K562 (cell line): ENCODE results near the gene DLL4. TPM values are rescaled to one million over a fixed set of nuclear protein-coding genes. Genes with fewer than 3 reads are reported as not detected.

Experiments used
- CHD4 ChIP-seq: fragments of 200-600 bp; sonication (generic); IDR thresholded peaks from 3 replicates; pipeline ENCODE4 v1.6.1; 2012; ENCODE audit warnings: low read depth, mild to moderate bottlenecking, mixed read lengths, low read length, inconsistent platforms; ENCODE audit not compliant: insufficient read depth, insufficient replicate concordance, poor library complexity, severe bottlenecking
- CTBP1 ChIP-seq: fragments of 450-650 bp; IDR thresholded peaks from 2 replicates; pipeline ENCODE4 v1.6.1; 2016; ENCODE audit warnings: borderline replicate concordance
- L3MBTL2 ChIP-seq: fragments of 450-650 bp; IDR thresholded peaks from 2 replicates; pipeline ENCODE4 v1.6.1; 2016; ENCODE audit warnings: mild to moderate bottlenecking, moderate library complexity
- PHF8 ChIP-seq: fragments of 200-600 bp; sonication (generic); IDR thresholded peaks from 2 replicates; pipeline ENCODE4 v1.6.1; 2012; ENCODE audit warnings: mixed run types, mild to moderate bottlenecking, inconsistent platforms, low read length, moderate library complexity, borderline replicate concordance
- SMC3 ChIP-seq: conservative IDR thresholded peaks from 2 replicates; pipeline ENCODE4 v1.6.1; 2011; ENCODE audit warnings: low read depth, low read length, improper control_type of control experiment; ENCODE audit not compliant: insufficient read depth
- ZNF146 ChIP-seq: IDR thresholded peaks from one replicate; pipeline ENCODE4 v1.6.1; 2018; ENCODE audit warnings: missing compliant biosample characterization; ENCODE audit not compliant: unreplicated experiment
- ZNF780A ChIP-seq: fragments of 250-450 bp; sonication (Bioruptor Pico); IDR thresholded peaks from 2 replicates; pipeline ENCODE4 v1.5.0; 2021; ENCODE audit warnings: mild to moderate bottlenecking
- polyA plus RNA-seq, 8 experiments: library from polyadenylated mRNA; depleted of rRNA in 4 of 8; stranded (reverse) in 5 of 8; unstranded in 3 of 8; fragments of >200 nt; fragmentation: Nextera tagmentation in 2 of 8; fragmentation: Illumina TruSeq in 1 of 8; extraction: Ambion mirVana in 2 of 8; extraction: Trizol in 1 of 8; gene quantifications; 2 replicates each; pipeline versions ENCODE4 v1.2.1 to v1.2.3, GENCODE V29; 2011 to 2014; ENCODE audit warnings: inconsistent platforms in 1 of 8, missing spikeins in 1 of 8
- total RNA-seq, 7 experiments: library from RNA; depleted of rRNA in 6 of 7; stranded (reverse); fragments of >200 nt in 6 of 7; fragmentation: Illumina TruSeq in 2 of 7; extraction: Trizol in 2 of 7; gene quantifications; 2 replicates each; pipeline versions ENCODE4 v1.2.1 to v1.2.3, GENCODE V29; 2011 to 2021; ENCODE audit warnings: low replicate concordance in 1 of 7
- TF ChIP-seq, protein P1 (sequence below): sonication (generic); formaldehyde crosslinking; IDR thresholded peaks from 2 replicates; pipeline ENCODE4 v1.8.0; 2022; ENCODE audit warnings: missing genetic modification reagents, mild to moderate bottlenecking, moderate library complexity, borderline replicate concordance

The DLL4 gene
- total and polyA plus RNA-seq, 9 of the 15 experiments (the other 6 are each of a cell fraction or from before 2014, with no cell fraction given) = 0.04 to 1.1 (median 0.41) TPM; not detected in 1

DNA sequence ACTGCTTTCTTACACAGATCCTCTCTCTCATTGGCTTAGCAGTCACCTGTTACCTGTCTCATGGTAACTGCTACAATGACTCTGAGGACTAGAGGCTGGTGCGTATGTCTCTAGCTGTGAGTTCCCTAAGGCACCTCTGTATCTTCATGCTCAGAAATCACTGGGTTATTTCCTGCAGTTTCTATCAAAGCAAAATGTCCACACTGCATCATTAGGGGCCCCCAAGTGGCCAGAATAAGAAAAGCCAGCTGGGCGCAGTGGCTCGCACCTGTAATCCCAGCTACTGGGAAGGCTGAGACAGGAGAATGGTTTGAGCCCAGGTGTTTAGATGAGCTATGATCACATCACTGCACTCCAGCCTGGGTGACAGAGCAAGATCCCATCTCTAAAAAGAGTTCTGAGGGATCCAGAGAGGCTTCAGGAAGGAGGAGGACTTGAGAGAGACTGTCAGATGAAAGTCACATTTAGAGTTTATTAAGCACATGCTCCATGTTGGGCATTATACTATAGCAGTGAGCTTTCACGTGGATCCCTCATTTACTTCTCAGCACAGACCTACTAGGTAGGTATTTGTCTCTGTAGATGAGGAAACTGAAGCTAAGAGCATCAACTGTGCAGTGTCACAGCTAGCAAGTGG lies 37.2 kb upstream of the DLL4 start (continued):
- TF ChIP-seq, protein P1, sequence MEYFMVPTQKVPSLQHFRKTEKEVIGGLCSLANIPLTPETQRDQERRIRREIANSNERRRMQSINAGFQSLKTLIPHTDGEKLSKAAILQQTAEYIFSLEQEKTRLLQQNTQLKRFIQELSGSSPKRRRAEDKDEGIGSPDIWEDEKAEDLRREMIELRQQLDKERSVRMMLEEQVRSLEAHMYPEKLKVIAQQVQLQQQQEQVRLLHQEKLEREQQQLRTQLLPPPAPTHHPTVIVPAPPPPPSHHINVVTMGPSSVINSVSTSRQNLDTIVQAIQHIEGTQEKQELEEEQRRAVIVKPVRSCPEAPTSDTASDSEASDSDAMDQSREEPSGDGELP (CRISPR knock-in tag) = peak; percentile 54; the same call in 1 of the 2 replicates
- 0 out of 2 replicates have a peak, but pooled peaks have one; percentile 8 for TF ChIP-seq L3MBTL2
- TF ChIP-seq SMC3 = peak; percentile 59
- no peak for TF ChIP-seq PHF8
- TF ChIP-seq ZNF146 (CRISPR knock-in tag) = no peak
- peak; percentile 17; the same call in 1 of the 2 replicates for TF ChIP-seq CTBP1
- no peak for TF ChIP-seq CHD4
- no peak for TF ChIP-seq ZNF780A
